ENCODE results near the gene NONO.

DNA sequence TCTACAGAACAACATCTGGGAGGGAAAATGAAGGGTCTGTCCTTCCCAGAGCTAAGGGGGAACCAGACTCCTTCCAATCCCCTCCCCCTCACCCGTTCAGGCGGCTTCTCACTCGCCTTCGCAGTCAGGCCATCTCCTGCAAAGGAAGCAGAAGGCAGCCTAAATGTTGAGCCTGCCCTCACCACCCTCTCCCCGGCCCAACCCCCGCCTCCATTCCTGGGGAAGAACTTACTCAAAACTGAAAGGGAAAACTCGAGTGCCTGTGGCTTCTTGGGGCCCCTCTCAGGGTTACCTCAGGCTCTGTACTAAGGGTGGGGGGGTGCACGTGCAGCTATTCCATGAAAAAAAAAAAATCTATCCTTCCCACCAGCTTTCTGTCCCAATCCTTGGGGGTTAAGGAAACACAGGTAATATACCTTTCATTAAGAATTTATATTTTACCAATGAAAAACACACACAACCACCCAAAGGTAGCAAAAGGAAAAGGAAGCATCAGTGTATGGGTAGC is 31.9 kb upstream of the NONO start:
- TF ChIP-seq, protein P1, sequence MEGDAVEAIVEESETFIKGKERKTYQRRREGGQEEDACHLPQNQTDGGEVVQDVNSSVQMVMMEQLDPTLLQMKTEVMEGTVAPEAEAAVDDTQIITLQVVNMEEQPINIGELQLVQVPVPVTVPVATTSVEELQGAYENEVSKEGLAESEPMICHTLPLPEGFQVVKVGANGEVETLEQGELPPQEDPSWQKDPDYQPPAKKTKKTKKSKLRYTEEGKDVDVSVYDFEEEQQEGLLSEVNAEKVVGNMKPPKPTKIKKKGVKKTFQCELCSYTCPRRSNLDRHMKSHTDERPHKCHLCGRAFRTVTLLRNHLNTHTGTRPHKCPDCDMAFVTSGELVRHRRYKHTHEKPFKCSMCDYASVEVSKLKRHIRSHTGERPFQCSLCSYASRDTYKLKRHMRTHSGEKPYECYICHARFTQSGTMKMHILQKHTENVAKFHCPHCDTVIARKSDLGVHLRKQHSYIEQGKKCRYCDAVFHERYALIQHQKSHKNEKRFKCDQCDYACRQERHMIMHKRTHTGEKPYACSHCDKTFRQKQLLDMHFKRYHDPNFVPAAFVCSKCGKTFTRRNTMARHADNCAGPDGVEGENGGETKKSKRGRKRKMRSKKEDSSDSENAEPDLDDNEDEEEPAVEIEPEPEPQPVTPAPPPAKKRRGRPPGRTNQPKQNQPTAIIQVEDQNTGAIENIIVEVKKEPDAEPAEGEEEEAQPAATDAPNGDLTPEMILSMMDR (IDR thresholded peaks at IDR 0.05) = no peak
- no peak for TF ChIP-seq ZFX (IDR thresholded peaks at IDR 0.05; ENCODE audit: borderline replicate concordance)

Measured in 22Rv1 (cell line).